Choroid plexus epithelial cell (primary cell): ENCODE measurements around the gene PPCS.

Source experiments
- DNase-seq: peaks from one replicate; pipeline ENCODE4 v3.0.0-alpha.2; 2010; ENCODE audit warnings: low read depth
- H3K4me3 ChIP-seq: 2 replicates; pipeline ENCODE4 v1.5.1; 2011; ENCODE audit warnings: low read depth, mild to moderate bottlenecking, control low read depth, low read length, moderate library complexity
- CTCF ChIP-seq: conservative IDR thresholded peaks from 2 replicates; pipeline ENCODE4 v1.5.1; 2011; ENCODE audit warnings: low read depth, mild to moderate bottlenecking, control low read depth, inconsistent platforms, low read length, moderate library complexity

Gene PPCS

GRCh38 chr1:42456010-42456753 lies at the start of gene PPCS, which contains the start of gene ZMYND12:
Gene PPCS (plus strand): TSS chr1:42456543. CDS start chr1:42456566, 23 bp downstream.
Gene ZMYND12 (minus strand): TSS chr1:42456022. CDS start chr1:42455997, 25 bp downstream.
- H3K4me3 ChIP-seq: peak within 1 kb of the TSS; percentile 90
- peak; percentile 87 for DNase-seq
- TF ChIP-seq CTCF: no peak

GRCh38 chr1:42414551-42415496 lies 41.5 kb upstream of the PPCS start:
- H3K4me3 ChIP-seq: no peak overlapping the region
- TF ChIP-seq CTCF: no peak
- no peak for DNase-seq

GRCh38 chr1:42417166-42417565 lies 39.2 kb upstream of the PPCS start:
- TF ChIP-seq CTCF: no peak
- no peak overlapping the region for H3K4me3 ChIP-seq
- DNase-seq: no peak

GRCh38 chr1:42418516-42418915 lies 37.8 kb upstream of the PPCS start:
- H3K4me3 ChIP-seq: no peak overlapping the region
- no peak for TF ChIP-seq CTCF
- DNase-seq: no peak

GRCh38 chr1:42419126-42419821 lies 37.1 kb upstream of the PPCS start:
- no peak for TF ChIP-seq CTCF
- H3K4me3 ChIP-seq: no peak overlapping the region
- no peak for DNase-seq

GRCh38 chr1:42420121-42420520 lies 36.2 kb upstream of the PPCS start:
- H3K4me3 ChIP-seq: no peak overlapping the region
- TF ChIP-seq CTCF: no peak
- no peak for DNase-seq
